ENCODE results near the gene TMEM253.

The TMEM253 gene

DNA sequence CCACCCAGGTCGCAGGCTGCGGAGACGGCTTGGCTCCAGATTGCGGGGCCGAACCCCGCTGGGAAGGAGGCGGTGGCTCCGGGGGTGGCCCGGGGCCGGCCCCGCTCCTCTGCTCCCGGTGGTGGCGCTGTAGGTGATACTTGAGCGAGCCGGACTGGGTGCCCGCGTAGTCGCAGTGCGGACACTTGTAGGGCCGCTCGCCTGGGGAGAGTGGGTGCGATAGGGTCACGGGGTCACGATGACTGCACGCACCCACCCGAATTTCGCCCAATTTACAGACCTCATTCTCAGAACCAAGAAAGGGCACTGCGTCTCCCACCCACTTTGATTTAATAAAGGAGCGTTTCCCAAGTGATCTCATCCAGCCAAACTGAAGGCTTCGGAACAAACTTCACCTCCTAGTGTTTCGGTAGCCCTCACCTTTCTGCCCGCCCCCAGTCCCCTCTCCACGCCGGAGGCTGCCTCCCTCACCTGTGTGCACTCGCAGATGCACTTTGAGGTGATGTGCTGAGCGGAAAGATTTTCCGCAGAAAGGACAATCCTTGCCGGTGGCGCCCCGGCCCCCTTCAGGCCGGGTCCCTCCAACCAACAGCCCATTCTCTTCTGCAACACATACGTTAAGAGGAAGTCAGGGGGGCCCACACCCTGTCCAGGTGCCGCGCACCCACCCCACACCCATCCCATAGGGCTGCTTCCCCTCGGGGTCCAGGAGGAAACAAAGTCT, 9.8 kb upstream of the TMEM253 start:
- no peak for ATAC-seq
- DNase-seq: no peak

GRCh38 chr14:21091821-21092272, 9.0 kb upstream of the TMEM253 start:
- no peak for DNase-seq
- ATAC-seq: no peak

GRCh38 chr14:21092273-21093011, 8.4 kb upstream of the TMEM253 start:
- ATAC-seq (peak; percentile 82), DNase-seq (peak; percentile 94)

- DNase-seq (no peak), ATAC-seq (no peak)
These were observed 7.8 kb upstream of the TMEM253 start for GRCh38 chr14:21093018-21093417.

GRCh38 chr14:21093769-21094681, 6.8 kb upstream of the TMEM253 start:
- DNase-seq (no peak), ATAC-seq (no peak)

- ATAC-seq (no peak), DNase-seq (no peak)
These were observed 5.2 kb upstream of the TMEM253 start for GRCh38 chr14:21095430-21096205.

DNA sequence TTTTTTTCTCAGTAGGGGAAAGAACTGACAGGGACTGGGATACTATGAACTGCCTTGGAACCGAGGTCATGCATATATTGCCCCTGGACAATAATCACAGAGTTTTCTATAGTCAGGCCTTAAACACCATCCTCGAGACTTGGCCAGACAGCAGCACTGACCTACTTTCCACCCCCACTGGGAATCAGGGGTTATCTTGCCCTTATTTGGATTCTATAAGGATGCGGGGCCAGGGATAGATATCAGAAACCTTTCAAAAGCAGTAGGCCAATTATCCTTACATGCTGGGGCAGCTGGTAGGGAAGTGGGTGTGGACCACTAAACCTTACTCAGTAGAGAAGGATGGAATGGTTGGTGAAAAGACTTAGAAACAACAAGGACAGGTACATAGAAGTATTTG, 4.4 kb upstream of the TMEM253 start:
- no peak for ATAC-seq
- no peak for DNase-seq

- DNase-seq (no peak), ATAC-seq (no peak)
These were observed 3.8 kb upstream of the TMEM253 start for GRCh38 chr14:21096978-21097635.

DNA sequence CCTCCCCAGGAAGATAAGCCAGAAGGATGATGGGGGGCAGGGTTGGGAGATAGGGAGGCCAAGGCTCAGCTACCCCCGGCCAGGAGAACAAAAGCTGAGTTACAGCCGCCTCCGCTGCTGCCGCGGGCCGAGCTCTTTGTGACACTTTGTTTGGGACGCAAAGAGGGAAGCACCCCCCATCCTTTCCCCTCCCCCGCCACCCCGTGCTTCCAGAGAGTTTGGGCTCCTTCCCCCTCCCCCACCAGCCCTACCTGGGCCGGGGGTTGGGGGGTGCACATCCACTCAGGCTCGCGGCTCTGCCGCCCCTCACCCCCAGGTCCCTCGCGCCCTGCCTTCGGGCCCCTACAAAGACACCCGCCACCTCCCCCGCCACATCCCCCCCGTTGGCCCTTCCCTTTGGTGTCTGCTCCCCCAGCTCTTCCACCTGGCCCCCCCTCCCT, 3.2 kb upstream of the TMEM253 start:
- ATAC-seq: no peak
- DNase-seq: no peak

DNA sequence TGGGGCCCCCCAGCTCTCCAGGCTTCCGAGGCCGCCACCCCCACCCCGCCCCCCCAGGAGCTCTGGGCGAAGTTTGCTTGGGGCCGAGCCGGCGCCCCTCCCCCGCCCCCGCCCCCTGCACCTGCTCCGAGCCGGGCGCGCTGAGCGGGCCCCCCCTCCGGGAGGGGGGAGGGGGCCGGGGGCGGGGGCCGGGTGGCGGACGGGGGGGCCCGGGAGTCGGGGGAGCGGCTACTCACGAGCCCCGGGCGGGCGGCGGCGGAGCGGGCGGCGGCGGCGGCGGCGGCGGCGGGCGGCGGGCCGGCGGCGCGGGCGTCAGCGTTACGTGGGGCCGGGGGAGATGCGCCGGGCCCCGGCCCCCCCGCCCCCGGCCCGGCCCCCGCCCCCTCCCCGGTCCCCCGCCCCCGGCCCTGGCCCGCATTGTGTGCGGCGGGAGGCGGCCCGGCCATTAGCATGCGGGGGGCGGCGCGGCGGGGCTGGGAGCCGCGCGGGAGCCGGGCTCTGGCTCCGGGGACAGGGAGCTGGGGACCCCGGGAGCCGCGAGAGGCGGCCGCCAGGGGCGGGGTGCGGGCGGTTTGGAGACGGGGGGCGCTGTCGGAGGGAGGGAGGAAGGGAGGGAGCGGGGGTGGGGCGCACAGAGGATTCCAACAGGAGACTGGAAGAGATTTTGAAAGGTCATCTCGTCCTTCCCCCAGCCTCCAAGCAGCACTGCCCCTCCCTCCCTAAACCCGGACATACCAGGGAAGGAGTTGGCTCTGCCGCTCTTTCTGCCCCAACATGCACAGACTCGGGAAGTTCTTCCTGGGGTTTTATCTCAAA, 2.6 kb upstream of the TMEM253 start, which contains the start of gene ZNF219:
TSS of gene ZNF219 (minus strand) at position 580 of the 816 bp plus-strand sequence. CDS start 5,064 bp downstream, outside the sequence.
- DNase-seq: no peak
- ATAC-seq: peak; percentile 43

GRCh38 chr14:21098892-21099595, 1.8 kb upstream of the TMEM253 start:
- DNase-seq (no peak), ATAC-seq (no peak)

GRCh38 chr14:21099596-21099985, 1.3 kb upstream of the TMEM253 start:
- DNase-seq (no peak), ATAC-seq (no peak)

DNA sequence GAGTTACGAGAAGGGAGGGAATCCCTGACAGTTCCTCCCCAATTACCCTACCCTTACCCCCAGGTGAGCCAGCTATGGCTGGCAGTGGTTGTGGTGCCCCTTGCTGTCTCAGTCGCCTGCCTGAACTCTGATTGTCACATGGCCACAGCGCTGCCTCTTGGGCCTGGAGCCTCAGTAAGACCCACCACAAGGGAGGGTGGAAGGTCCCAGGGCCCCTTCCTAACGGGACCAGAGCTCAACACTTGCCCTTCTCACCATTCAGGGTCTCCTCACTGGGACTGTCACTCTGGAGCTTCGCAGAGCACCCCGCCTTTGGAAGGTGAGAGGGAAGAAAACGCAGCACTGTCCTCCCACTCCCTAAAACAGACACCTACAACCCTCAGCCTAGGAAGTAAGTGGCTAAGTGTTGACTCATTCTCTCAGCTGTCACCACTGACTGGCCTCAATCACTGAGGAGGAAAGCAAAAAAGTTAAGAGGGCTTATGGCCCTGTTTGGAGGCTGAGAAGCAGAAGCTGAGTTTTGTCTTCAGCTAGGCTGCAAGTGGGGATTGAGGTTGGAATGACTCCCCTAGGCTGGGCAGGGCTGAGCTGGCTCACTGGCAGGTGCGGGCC, 1.0 kb downstream of the TMEM253 start:
- ATAC-seq (no peak), DNase-seq (no peak)

- DNase-seq (no peak), ATAC-seq (no peak)
These were observed 1.9 kb downstream of the TMEM253 start for GRCh38 chr14:21102521-21103410.

DNA sequence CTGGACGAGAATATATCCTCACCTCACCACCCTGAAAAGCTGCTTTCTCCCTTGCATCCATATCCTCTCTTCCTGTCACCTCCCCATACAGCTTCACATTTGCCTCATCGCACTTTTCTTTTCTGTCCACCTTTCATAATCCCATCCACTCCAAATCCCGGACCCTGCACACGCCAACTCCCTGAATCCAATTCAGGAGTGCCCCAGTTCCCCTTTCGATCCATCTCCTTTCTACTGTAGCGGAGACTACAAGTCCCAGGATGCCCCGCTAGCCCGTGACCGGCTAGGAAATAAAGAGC, 2.5 kb downstream of the TMEM253 start:
- ATAC-seq: no peak
- no peak for DNase-seq

- DNase-seq (peak; percentile 93), ATAC-seq (peak; percentile 91)
These were observed 3.0 kb downstream of the TMEM253 start for GRCh38 chr14:21103710-21104447.

GRCh38 chr14:21104448-21105060, 3.7 kb downstream of the TMEM253 start:
- DNase-seq (peak; percentile 69), ATAC-seq (peak; percentile 47)
